GM21717 (cell line): ENCODE results near the gene MZB1.
"Not testable (repeated sequence)": the region's sequence is repeated elsewhere in the genome, so short reads cannot be mapped to it uniquely, and the experiment has no call there.

Experiments used
- ATAC-seq: cut with Tn5 transposase; IDR thresholded peaks from one replicate; pipeline ENCODE4 v1.9.1; 2021; ENCODE audit warnings: mild to moderate bottlenecking, moderate library complexity; ENCODE audit not compliant: unreplicated experiment

The MZB1 gene

GRCh38 chr5:139392678-139393496 lies 3.2 kb upstream of the MZB1 start:
- peak; percentile 46 for ATAC-seq

GRCh38 chr5:139392324-139392677 lies 2.6 kb upstream of the MZB1 start:
- ATAC-seq, result no peak

- ATAC-seq, result peak; percentile 0
These were observed 2.0 kb upstream of the MZB1 start for GRCh38 chr5:139391570-139392323.

GRCh38 chr5:139390639-139391569 lies 1.2 kb upstream of the MZB1 start:
- no peak for ATAC-seq

GRCh38 chr5:139388198-139388821 lies 1.4 kb downstream of the MZB1 start:
- ATAC-seq, result no peak

GRCh38 chr5:139387611-139388197 lies 2.0 kb downstream of the MZB1 start:
- ATAC-seq, result no peak

- not testable (repeated sequence) for ATAC-seq
These were observed 2.8 kb downstream of the MZB1 start for GRCh38 chr5:139386956-139387355.

GRCh38 chr5:139386050-139386438 lies 3.7 kb downstream of the MZB1 start:
- no peak for ATAC-seq

GRCh38 chr5:139385061-139386049 lies 4.4 kb downstream of the MZB1 start:
- ATAC-seq, result no peak

GRCh38 chr5:139384591-139385051 lies 5.1 kb downstream of the MZB1 start:
- no peak for ATAC-seq

- ATAC-seq, result no peak
These were observed 5.6 kb downstream of the MZB1 start for GRCh38 chr5:139383993-139384590.

- no peak for ATAC-seq
These were observed 6.3 kb downstream of the MZB1 start, which contains the start of gene SLC23A1 for GRCh38 chr5:139383275-139383992. SLC23A1 (minus strand) TSS chr5:139383297; CDS start chr5:139383253, 44 bp downstream.

GRCh38 chr5:139382807-139383206 lies 6.9 kb downstream of the MZB1 start:
- ATAC-seq, result no peak

- no peak for ATAC-seq
These were observed 7.6 kb downstream of the MZB1 start for GRCh38 chr5:139381837-139382761.

GRCh38 chr5:139379626-139380449 lies 9.9 kb downstream of the MZB1 start:
- no peak for ATAC-seq

- ATAC-seq, result no peak
These were observed 10.8 kb downstream of the MZB1 start for GRCh38 chr5:139378941-139379361.
